NCI-H345 treated with DMSO at 0.1 percent for 48 hours (cell line): ENCODE measurements around the gene NHS.

Source experiments
- DNase-seq: peaks from one replicate; lab custom pipeline; 2025; ENCODE audit not compliant: unreplicated experiment; lab: John Stamatoyannopoulos, UW

The NHS gene

GRCh38 chrX:17405225-17405969 is 30.4 kb downstream of the NHS start:
- DNase-seq, result no peak

GRCh38 chrX:17409566-17410290 is 34.7 kb downstream of the NHS start:
- DNase-seq, result peak; percentile 41

GRCh38 chrX:17410651-17411050 is 35.7 kb downstream of the NHS start:
- DNase-seq, result no peak

- DNase-seq, result no peak
These were observed 36.2 kb downstream of the NHS start for GRCh38 chrX:17411205-17411604.

GRCh38 chrX:17412692-17413091 is 37.7 kb downstream of the NHS start:
- DNase-seq, result no peak

- no peak for DNase-seq
These were observed 38.2 kb downstream of the NHS start for GRCh38 chrX:17413228-17413627.

- no peak for DNase-seq
These were observed 39.1 kb downstream of the NHS start for GRCh38 chrX:17414027-17414658.

- DNase-seq, result no peak
These were observed 39.8 kb downstream of the NHS start for GRCh38 chrX:17414839-17415238.

- DNase-seq, result no peak
These were observed 40.3 kb downstream of the NHS start for GRCh38 chrX:17415242-17415810.

- no peak for DNase-seq
These were observed 42.4 kb downstream of the NHS start for GRCh38 chrX:17417372-17417771.

GRCh38 chrX:17425136-17425535 is 50.1 kb downstream of the NHS start:
- no peak for DNase-seq

GRCh38 chrX:17425551-17425950 is 50.6 kb downstream of the NHS start:
- DNase-seq, result no peak

- DNase-seq, result no peak
These were observed 56.2 kb downstream of the NHS start for GRCh38 chrX:17431171-17431570.

- DNase-seq, result no peak
These were observed 57.2 kb downstream of the NHS start for GRCh38 chrX:17432158-17432557.

- no peak for DNase-seq
These were observed 59.0 kb downstream of the NHS start for GRCh38 chrX:17433965-17434364.

GRCh38 chrX:17435476-17435875 is 60.5 kb downstream of the NHS start:
- no peak for DNase-seq

GRCh38 chrX:17438221-17438620 is 63.2 kb downstream of the NHS start:
- no peak for DNase-seq

GRCh38 chrX:17440258-17440657 is 65.3 kb downstream of the NHS start:
- DNase-seq, result no peak

GRCh38 chrX:17440836-17441235 is 65.8 kb downstream of the NHS start:
- no peak for DNase-seq

- DNase-seq, result no peak
These were observed 67.0 kb downstream of the NHS start for GRCh38 chrX:17441965-17442364.

- DNase-seq, result no peak
These were observed 67.9 kb downstream of the NHS start for GRCh38 chrX:17442898-17443297.

- no peak for DNase-seq
These were observed 68.6 kb downstream of the NHS start for GRCh38 chrX:17443556-17443955.
